Keratinocyte (primary cell): ENCODE measurements around the gene ONECUT2. TPM values are rescaled to one million over a fixed set of nuclear protein-coding genes. Genes with fewer than 3 reads are reported as not detected.
"Not testable (repeated sequence)": the region's sequence is repeated elsewhere in the genome, so short reads cannot be mapped to it uniquely, and the experiment has no call there.

Experiments used
- DNase-seq: peaks from one replicate; pipeline ENCODE4 v3.0.0-alpha.2; 2011; ENCODE audit warnings: low read depth, missing footprints, low spot score
- FAIRE-seq: peaks from 2 replicates; lab custom pipeline; 2011; peaks lifted over from hg19 to GRCh38; lab: Jason Lieb, UNC
- H2AFZ ChIP-seq: 2 replicates; pipeline ENCODE4 v1.6.0; 2012; ENCODE audit warnings: low read length, control low read depth, inconsistent platforms; ENCODE audit not compliant: control insufficient read depth
- H3K27ac ChIP-seq: 2 replicates; pipeline ENCODE4 v1.5.1; 2011; ENCODE audit warnings: low read length; ENCODE audit not compliant: control insufficient read depth, insufficient read depth
- H3K27me3 ChIP-seq: 3 replicates; pipeline ENCODE4 v1.6.0; 2011; ENCODE audit warnings: low read length; ENCODE audit not compliant: control insufficient read depth, insufficient read depth; ENCODE audit errors: extremely low read depth
- H3K36me3 ChIP-seq, 2 experiments: 2 replicates in 1 of 2; 3 replicates in 1 of 2; pipeline ENCODE4 v1.5.1; 2011; ENCODE audit warnings: low read length in 2 of 2, mild to moderate bottlenecking in 1 of 2; ENCODE audit not compliant: control insufficient read depth in 2 of 2, insufficient read depth in 2 of 2; ENCODE audit errors: extremely low read depth in 1 of 2
- H3K4me1 ChIP-seq: 3 replicates; pipeline ENCODE4 v1.5.1; 2011; ENCODE audit warnings: low read length; ENCODE audit not compliant: control insufficient read depth, insufficient read depth; ENCODE audit errors: extremely low read depth
- H3K4me2 ChIP-seq: 3 replicates; pipeline ENCODE4 v1.6.0; 2011; ENCODE audit warnings: low read depth, low read length; ENCODE audit not compliant: control insufficient read depth, insufficient read depth; ENCODE audit errors: extremely low read depth
- H3K4me3 ChIP-seq, 3 experiments: fragments of 200-600 bp in 1 of 3; sonication (generic) in 1 of 3; 2 replicates in 2 of 3; 3 replicates in 1 of 3; pipeline ENCODE4 v1.5.1; 2011 to 2016; ENCODE audit warnings: low read length in 3 of 3, mild to moderate bottlenecking in 3 of 3, control low read depth in 2 of 3, inconsistent platforms in 1 of 3, low read depth in 1 of 3, mixed read lengths in 1 of 3, mixed run types in 1 of 3, moderate library complexity in 1 of 3; ENCODE audit not compliant: control insufficient read depth in 2 of 3, insufficient read depth in 2 of 3; ENCODE audit errors: extremely low read depth in 1 of 3
- H3K79me2 ChIP-seq: 2 replicates; pipeline ENCODE4 v1.6.0; 2012; ENCODE audit warnings: low read length; ENCODE audit not compliant: control insufficient read depth, insufficient read depth
- H3K9ac ChIP-seq: 3 replicates; pipeline ENCODE4 v1.6.0; 2011; ENCODE audit warnings: low read length; ENCODE audit not compliant: control insufficient read depth, insufficient read depth; ENCODE audit errors: extremely low read depth
- H3K9me1 ChIP-seq: 3 replicates; pipeline ENCODE4 v1.6.0; 2011; ENCODE audit warnings: low read length; ENCODE audit not compliant: control insufficient read depth, insufficient read depth; ENCODE audit errors: extremely low read depth
- H3K9me3 ChIP-seq: 2 replicates; pipeline ENCODE4 v1.5.1; 2012; ENCODE audit warnings: low read depth, low read length; ENCODE audit not compliant: control insufficient read depth
- H4K20me1 ChIP-seq: 3 replicates; pipeline ENCODE4 v1.6.0; 2011; ENCODE audit warnings: low read length; ENCODE audit not compliant: control insufficient read depth, insufficient read depth; ENCODE audit errors: extremely low read depth
- EZH2 ChIP-seq: IDR thresholded peaks from one replicate; pipeline ENCODE4 v1.6.1; 2012; ENCODE audit warnings: inconsistent platforms, mild to moderate bottlenecking, low read length, moderate library complexity
- dilution Hi-C: fragments of 300-500 bp; cut with MboI; formaldehyde crosslinking; loops from one replicate; pipeline ENCODE4 v1.7.0; 2020; ENCODE audit warnings: low sequenced_read_pairs; ENCODE audit not compliant: extremely low pct_ligation_motif_present
- polyA plus RNA-seq, 5 experiments: library from polyadenylated mRNA; depleted of rRNA in 3 of 5; stranded (reverse) in 3 of 5; stranded (forward) in 1 of 5; unstranded in 1 of 5; fragments of >200 nt; gene quantifications; 1 replicate in 1 of 5; 2 replicates in 3 of 5; 3 replicates in 1 of 5; pipeline versions ENCODE4 v1.2.1 to v1.2.3, GENCODE V29; 2011 to 2012; ENCODE audit warnings: missing spikeins in 2 of 5, low read depth in 1 of 5, low replicate concordance in 1 of 5
- TF ChIP-seq, protein P1 (sequence below), 3 experiments: IDR thresholded peaks in 1 of 3; conservative IDR thresholded peaks in 1 of 3; optimal IDR thresholded peaks in 1 of 3; 2 replicates in 2 of 3; 3 replicates in 1 of 3; pipeline versions ENCODE3 to v1.5.1; 2011; ENCODE audit warnings: low read length in 3 of 3, mild to moderate bottlenecking in 3 of 3, moderate library complexity in 2 of 3, control low read depth in 1 of 3, inconsistent platforms in 1 of 3; ENCODE audit not compliant: insufficient read depth in 2 of 3; ENCODE audit errors: extremely low read depth in 1 of 3

The ONECUT2 gene
- polyA plus RNA-seq, 1 donor (not counting 4 experiments of a cell fraction or from before 2014, with no cell fraction given), result 0.01 TPM

GRCh38 chr18:57519668-57520424, 84.7 kb downstream of the ONECUT2 start:
- Histone ChIP-seq H3K27me3 (peaks cover 2% of the 10 kb centered on the region), H3K9me3 (no peaks in the 10 kb centered on the region), H3K4me3 (no peak overlapping the region), H2AFZ (no peak overlapping the region), H3K9me1 (no peaks in the 10 kb centered on the region), H3K9ac (no peak overlapping the region), H3K27ac (no peak overlapping the region), H4K20me1 (no peaks in the 10 kb centered on the region), H3K4me2 (no peak overlapping the region), H3K79me2 (no peaks in the 10 kb centered on the region), H3K36me3 (no peaks in the 10 kb centered on the region), H3K4me1 (peaks cover 6% of the 10 kb centered on the region)
- dilution Hi-C loops, result no loop called here
- TF ChIP-seq, protein P1, sequence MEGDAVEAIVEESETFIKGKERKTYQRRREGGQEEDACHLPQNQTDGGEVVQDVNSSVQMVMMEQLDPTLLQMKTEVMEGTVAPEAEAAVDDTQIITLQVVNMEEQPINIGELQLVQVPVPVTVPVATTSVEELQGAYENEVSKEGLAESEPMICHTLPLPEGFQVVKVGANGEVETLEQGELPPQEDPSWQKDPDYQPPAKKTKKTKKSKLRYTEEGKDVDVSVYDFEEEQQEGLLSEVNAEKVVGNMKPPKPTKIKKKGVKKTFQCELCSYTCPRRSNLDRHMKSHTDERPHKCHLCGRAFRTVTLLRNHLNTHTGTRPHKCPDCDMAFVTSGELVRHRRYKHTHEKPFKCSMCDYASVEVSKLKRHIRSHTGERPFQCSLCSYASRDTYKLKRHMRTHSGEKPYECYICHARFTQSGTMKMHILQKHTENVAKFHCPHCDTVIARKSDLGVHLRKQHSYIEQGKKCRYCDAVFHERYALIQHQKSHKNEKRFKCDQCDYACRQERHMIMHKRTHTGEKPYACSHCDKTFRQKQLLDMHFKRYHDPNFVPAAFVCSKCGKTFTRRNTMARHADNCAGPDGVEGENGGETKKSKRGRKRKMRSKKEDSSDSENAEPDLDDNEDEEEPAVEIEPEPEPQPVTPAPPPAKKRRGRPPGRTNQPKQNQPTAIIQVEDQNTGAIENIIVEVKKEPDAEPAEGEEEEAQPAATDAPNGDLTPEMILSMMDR (optimal IDR thresholded peaks at IDR 0.05 in 1 of 3, IDR thresholded peaks at IDR 0.05 in 1 of 3, conservative IDR thresholded peaks at IDR 0.05 in 1 of 3; ENCODE audit: extremely low read depth in 1 of 3, insufficient read depth in 2 of 3, low read length in 3 of 3), result no peak
- TF ChIP-seq EZH2, result no peak
- FAIRE-seq (no peak), DNase-seq (no peak)

DNA sequence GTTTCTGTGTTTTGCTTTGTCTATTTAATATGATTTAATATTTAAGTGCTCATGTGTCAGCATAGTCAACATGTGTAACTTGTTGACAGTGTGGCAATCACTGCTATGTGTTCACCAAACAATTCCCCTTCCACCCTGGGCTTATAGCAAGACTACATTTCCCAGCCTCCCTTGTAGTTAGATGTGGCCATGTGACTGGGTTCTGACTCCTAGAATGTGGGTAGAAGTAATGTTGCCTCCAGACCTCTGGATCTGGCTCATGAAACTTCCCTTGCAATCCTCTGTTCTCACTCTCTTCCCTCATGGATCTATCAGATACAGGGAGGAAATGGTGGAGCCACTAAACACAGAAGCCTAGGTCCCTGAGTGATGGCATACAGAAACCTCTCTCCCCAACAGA, 87.2 kb downstream of the ONECUT2 start:
- H3K36me3 ChIP-seq, H3K4me2 ChIP-seq, H3K4me1 ChIP-seq, dilution Hi-C loops, H3K9me3 ChIP-seq, H4K20me1 ChIP-seq, H2AFZ ChIP-seq, H3K27me3 ChIP-seq, H3K79me2 ChIP-seq, H3K9ac ChIP-seq, DNase-seq, H3K27ac ChIP-seq, H3K4me3 ChIP-seq, H3K9me1 ChIP-seq: not testable (repeated sequence)
- peak; percentile 58 for FAIRE-seq
